Measurements from ENCODE around the gene CWF19L2. TPM values are rescaled to one million over a fixed set of nuclear protein-coding genes. Genes with fewer than 3 reads are reported as not detected.

Gene CWF19L2
- polyA plus RNA-seq, 1 of the 3 experiments (the other 2 are of a cell fraction): 0.74 TPM

- H3K36me3 ChIP-seq (replicated peaks in 1 of 2; ENCODE audit: control insufficient read depth in 1 of 2, insufficient read depth in 2 of 2, low read length in 1 of 2): peaks cover 14 to 26% of the 10 kb centered on the region in 2 experiments
- TF ChIP-seq GATA2 (CRISPR knock-in tag; IDR thresholded peaks at IDR 0.05) (no peak), FOSL2 (IDR thresholded peaks at IDR 0.05; ENCODE audit: borderline replicate concordance, low read depth) (no peak), USF2 (IDR thresholded peaks at IDR 0.05; ENCODE audit: borderline replicate concordance, low read depth, low read length) (no peak), JUND (IDR thresholded peaks at IDR 0.05) (no peak), RCOR1 (IDR thresholded peaks at IDR 0.05; ENCODE audit: low read length) (no peak), TEAD4 (IDR thresholded peaks at IDR 0.05; ENCODE audit: borderline replicate concordance, insufficient read depth) (no peak), REST (IDR thresholded peaks at IDR 0.05; ENCODE audit: low read depth, low read length) (no peak), NRF1 (IDR thresholded peaks at IDR 0.05; ENCODE audit: low read depth, low read length) (no peak), CHD2 (IDR thresholded peaks at IDR 0.05; ENCODE audit: low read length, partially characterized antibody) (no peak), EP300 (IDR thresholded peaks at IDR 0.05; ENCODE audit: borderline replicate concordance in 1 of 2, low read depth in 1 of 2, low read length in 1 of 2) (no peak)
- TF ChIP-seq, protein P1, sequence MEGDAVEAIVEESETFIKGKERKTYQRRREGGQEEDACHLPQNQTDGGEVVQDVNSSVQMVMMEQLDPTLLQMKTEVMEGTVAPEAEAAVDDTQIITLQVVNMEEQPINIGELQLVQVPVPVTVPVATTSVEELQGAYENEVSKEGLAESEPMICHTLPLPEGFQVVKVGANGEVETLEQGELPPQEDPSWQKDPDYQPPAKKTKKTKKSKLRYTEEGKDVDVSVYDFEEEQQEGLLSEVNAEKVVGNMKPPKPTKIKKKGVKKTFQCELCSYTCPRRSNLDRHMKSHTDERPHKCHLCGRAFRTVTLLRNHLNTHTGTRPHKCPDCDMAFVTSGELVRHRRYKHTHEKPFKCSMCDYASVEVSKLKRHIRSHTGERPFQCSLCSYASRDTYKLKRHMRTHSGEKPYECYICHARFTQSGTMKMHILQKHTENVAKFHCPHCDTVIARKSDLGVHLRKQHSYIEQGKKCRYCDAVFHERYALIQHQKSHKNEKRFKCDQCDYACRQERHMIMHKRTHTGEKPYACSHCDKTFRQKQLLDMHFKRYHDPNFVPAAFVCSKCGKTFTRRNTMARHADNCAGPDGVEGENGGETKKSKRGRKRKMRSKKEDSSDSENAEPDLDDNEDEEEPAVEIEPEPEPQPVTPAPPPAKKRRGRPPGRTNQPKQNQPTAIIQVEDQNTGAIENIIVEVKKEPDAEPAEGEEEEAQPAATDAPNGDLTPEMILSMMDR (IDR thresholded peaks at IDR 0.05): no peak
- no peaks in the 10 kb centered on the region for H3K4me1 ChIP-seq (ENCODE audit: control insufficient read depth in 1 of 2, insufficient read depth in 2 of 2, low read depth in 1 of 2, low read length in 1 of 2)
- H3K9me3 ChIP-seq: no peaks in the 10 kb centered on the region
- H3K79me2 ChIP-seq (ENCODE audit: insufficient read depth): no peaks in the 10 kb centered on the region
- POLR2A ChIA-PET: no interaction called here
- no peaks in the 10 kb centered on the region for H3K9me2 ChIP-seq
- H2AFZ ChIP-seq (ENCODE audit: low read depth): no peak overlapping the region
- no peak overlapping the region for H3K27ac ChIP-seq (ENCODE audit: low read depth in 2 of 2, low read length in 1 of 2)
- H3K4me2 ChIP-seq: no peak overlapping the region
- H4K20me1 ChIP-seq (ENCODE audit: insufficient read depth): no peaks in the 10 kb centered on the region
- CTCF ChIA-PET: no interaction called here
- H3K9ac ChIP-seq: no peak overlapping the region
- H3K4me3 ChIP-seq (ENCODE audit: low read depth in 2 of 2, low read length in 1 of 2): no peak overlapping the region
- no peak for DNase-seq
- no peaks in the 10 kb centered on the region for H3K27me3 ChIP-seq (ENCODE audit: insufficient read depth)
- WGBS (ENCODE audit: low lambda C conversion rate): 95% methylated on average over 6 of the region's 6 CpGs
- no peaks in the 10 kb centered on the region for H3F3A ChIP-seq (replicated peaks; ENCODE audit: insufficient read depth)
Observed at GRCh38 chr11:107387666-107388065, 70.0 kb downstream of the CWF19L2 start.

All from SK-N-SH (cell line).